Vagina (tissue), 2 donors: ENCODE measurements around the gene TTI1. TPM values are rescaled to one million over a fixed set of nuclear protein-coding genes. Genes with fewer than 3 reads are reported as not detected.

Source experiments
- DNase-seq, 2 donors: peaks; one replicate each; pipeline ENCODE4 v3.0.0-alpha.2; 2017; ENCODE audit errors: extremely low spot score in 2 of 2
- H3K27ac ChIP-seq: fragments of 200-600 bp; sonication (generic); one replicate; pipeline ENCODE4 v1.5.1; 2019
- H3K27me3 ChIP-seq: fragments of 200-600 bp; sonication (generic); one replicate; pipeline ENCODE4 v1.5.1; 2019
- H3K36me3 ChIP-seq, 2 donors: fragments of 200-600 bp; sonication (generic); one replicate each; pipeline ENCODE4 v1.5.1; 2017 to 2019
- H3K4me1 ChIP-seq: fragments of 200-600 bp; sonication (generic); one replicate; pipeline ENCODE4 v1.5.1; 2019
- H3K4me3 ChIP-seq, 2 donors: fragments of 200-600 bp; sonication (generic); 1 replicate in 1 of 2; 2 replicates in 1 of 2; pipeline ENCODE4 v1.5.1; 2016 to 2019
- H3K9me3 ChIP-seq: fragments of 200-600 bp; sonication (generic); one replicate; pipeline ENCODE4 v1.5.1; 2019
- POLR2A ChIP-seq, 2 donors: fragments of 450-650 bp; IDR thresholded peaks; one replicate each; pipeline ENCODE4 v1.6.1; 2017; ENCODE audit warnings: antibody characterized with exemption in 2 of 2, mild to moderate bottlenecking in 2 of 2, moderate library complexity in 2 of 2
- POLR2AphosphoS5 ChIP-seq, 2 donors: sonication (generic); formaldehyde crosslinking; IDR thresholded peaks; one replicate each; pipeline ENCODE4 v1.9.0; 2017; ENCODE audit warnings: antibody characterized with exemption in 2 of 2, mild to moderate bottlenecking in 2 of 2, low read depth in 1 of 2; ENCODE audit not compliant: insufficient read depth in 1 of 2
- intact Hi-C: fragments of 100-400 bp; cut with DNase I; formaldehyde crosslinking; loops from one replicate; pipeline ENCODE4 v1.15.1; 2023
- total RNA-seq: library from RNA; depleted of rRNA; stranded (reverse); fragments of >200 nt; gene quantifications from one replicate; pipeline ENCODE4 v1.2.3, GENCODE V29; 2016
- TF ChIP-seq, protein P1 (sequence below), 3 experiments: fragments of 450-650 bp in 2 of 3; fragments of 200-600 bp in 1 of 3; sonication (generic) in 1 of 3; IDR thresholded peaks; one replicate each; pipeline ENCODE4 v1.5.1; 2017 to 2019; ENCODE audit warnings: antibody characterized with exemption in 3 of 3, mild to moderate bottlenecking in 2 of 3, moderate library complexity in 2 of 3

The TTI1 gene
- total RNA-seq, 1 donor from 2014 or later: 13.5 TPM

GRCh38 chr20:38024496-38024895, 8.8 kb downstream of the TTI1 start:
- TF ChIP-seq, protein P1, sequence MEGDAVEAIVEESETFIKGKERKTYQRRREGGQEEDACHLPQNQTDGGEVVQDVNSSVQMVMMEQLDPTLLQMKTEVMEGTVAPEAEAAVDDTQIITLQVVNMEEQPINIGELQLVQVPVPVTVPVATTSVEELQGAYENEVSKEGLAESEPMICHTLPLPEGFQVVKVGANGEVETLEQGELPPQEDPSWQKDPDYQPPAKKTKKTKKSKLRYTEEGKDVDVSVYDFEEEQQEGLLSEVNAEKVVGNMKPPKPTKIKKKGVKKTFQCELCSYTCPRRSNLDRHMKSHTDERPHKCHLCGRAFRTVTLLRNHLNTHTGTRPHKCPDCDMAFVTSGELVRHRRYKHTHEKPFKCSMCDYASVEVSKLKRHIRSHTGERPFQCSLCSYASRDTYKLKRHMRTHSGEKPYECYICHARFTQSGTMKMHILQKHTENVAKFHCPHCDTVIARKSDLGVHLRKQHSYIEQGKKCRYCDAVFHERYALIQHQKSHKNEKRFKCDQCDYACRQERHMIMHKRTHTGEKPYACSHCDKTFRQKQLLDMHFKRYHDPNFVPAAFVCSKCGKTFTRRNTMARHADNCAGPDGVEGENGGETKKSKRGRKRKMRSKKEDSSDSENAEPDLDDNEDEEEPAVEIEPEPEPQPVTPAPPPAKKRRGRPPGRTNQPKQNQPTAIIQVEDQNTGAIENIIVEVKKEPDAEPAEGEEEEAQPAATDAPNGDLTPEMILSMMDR (IDR thresholded peaks at IDR 0.05): no peak
- Histone ChIP-seq H3K36me3 (peaks cover 0 to 3% of the 10 kb centered on the region in 2 donors), H3K9me3 (no peaks in the 10 kb centered on the region), H3K27ac (no peak overlapping the region), H3K27me3 (no peaks in the 10 kb centered on the region), H3K4me1 (no peaks in the 10 kb centered on the region), H3K4me3 (no peak overlapping the region)
- intact Hi-C loops: no loop called here
- no peak for DNase-seq

DNA sequence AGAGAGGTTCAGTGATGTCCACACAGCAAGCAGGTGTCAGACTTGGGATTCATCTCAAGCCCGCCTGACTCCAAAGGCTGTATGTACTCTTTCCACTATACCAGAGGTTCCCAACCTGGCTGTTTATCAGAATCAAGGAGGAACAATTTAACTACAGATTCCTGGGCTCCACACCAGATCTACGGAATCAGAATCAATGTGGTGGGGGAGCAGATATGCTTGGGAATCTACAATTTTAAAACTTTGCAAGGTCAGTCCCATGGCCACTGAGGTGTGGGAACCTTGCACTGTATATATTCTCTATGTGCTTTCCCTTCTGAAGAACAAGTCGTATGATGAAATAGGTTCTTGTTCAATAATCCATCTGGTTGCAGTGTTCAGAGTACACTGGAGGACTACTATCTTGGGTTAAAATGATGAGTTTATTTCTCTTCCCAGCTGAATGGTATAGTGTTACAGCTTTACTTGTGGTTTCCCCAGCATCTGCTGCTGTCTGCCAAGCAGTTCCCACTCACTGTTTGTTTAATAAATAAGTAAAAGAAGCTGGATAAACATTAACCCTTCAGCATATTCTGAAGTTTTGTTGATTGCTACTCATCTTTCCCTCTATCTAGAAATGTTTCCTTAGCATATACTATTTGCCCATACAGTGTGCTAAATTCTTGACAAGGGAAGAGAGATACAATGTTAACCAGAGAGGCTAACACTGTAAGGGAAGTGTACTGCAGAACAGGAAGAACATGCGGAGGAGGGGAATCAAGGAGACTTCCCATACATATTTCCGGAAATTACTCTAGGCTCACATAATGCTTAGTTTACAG, 9.9 kb downstream of the TTI1 start:
- no peak overlapping the region for H3K4me3 ChIP-seq
- peaks cover 0 to 14% of the 10 kb centered on the region in 2 donors for H3K36me3 ChIP-seq
- H3K27ac ChIP-seq: no peak overlapping the region
- DNase-seq: no peak
- H3K27me3 ChIP-seq: no peaks in the 10 kb centered on the region
- no peaks in the 10 kb centered on the region for H3K4me1 ChIP-seq
- intact Hi-C loops: no loop called here
- no peak for TF ChIP-seq POLR2AphosphoS5 (IDR thresholded peaks at IDR 0.05; ENCODE audit: insufficient read depth in 1 of 2, low read depth in 1 of 2)
- TF ChIP-seq, protein P1 (IDR thresholded peaks at IDR 0.05): no peak
- no peak for TF ChIP-seq POLR2A (IDR thresholded peaks at IDR 0.05)
- no peaks in the 10 kb centered on the region for H3K9me3 ChIP-seq

- H3K36me3 ChIP-seq: peaks cover 0 to 25% of the 10 kb centered on the region in 2 donors
- no peaks in the 10 kb centered on the region for H3K4me1 ChIP-seq
- TF ChIP-seq POLR2AphosphoS5 (IDR thresholded peaks at IDR 0.05; ENCODE audit: insufficient read depth in 1 of 2, low read depth in 1 of 2) (no peak), POLR2A (IDR thresholded peaks at IDR 0.05) (no peak)
- TF ChIP-seq, protein P1 (IDR thresholded peaks at IDR 0.05): no peak
- intact Hi-C loops: no loop called here
- H3K27me3 ChIP-seq: no peaks in the 10 kb centered on the region
- no peak overlapping the region for H3K27ac ChIP-seq
- H3K4me3 ChIP-seq: no peak overlapping the region
- no peaks in the 10 kb centered on the region for H3K9me3 ChIP-seq
- DNase-seq: no peak
These were observed 12.0 kb downstream of the TTI1 start for GRCh38 chr20:38021087-38021772.

DNA sequence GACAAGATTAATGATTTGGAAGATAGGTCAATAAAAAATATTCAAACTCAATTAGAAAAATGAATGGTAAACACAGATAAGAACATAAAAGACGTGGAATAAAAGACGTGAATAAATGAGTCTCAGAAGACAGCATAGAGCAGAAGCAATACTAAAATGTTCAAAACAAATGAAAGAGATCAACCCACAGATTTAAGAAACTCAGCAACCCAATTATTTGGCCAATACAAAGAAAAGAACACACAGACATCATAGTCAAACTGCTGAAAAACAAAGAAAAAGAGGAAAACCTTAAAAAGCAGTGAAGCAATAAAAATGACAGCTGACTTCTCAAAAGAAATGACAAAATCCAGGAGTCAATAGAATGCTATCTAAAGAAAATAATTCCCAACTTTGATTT, 14.9 kb downstream of the TTI1 start:
- no peak for TF ChIP-seq POLR2A (IDR thresholded peaks at IDR 0.05)
- TF ChIP-seq, protein P1 (IDR thresholded peaks at IDR 0.05): no peak
- no peak for TF ChIP-seq POLR2AphosphoS5 (IDR thresholded peaks at IDR 0.05; ENCODE audit: insufficient read depth in 1 of 2, low read depth in 1 of 2)
- Histone ChIP-seq H3K27me3 (no peaks in the 10 kb centered on the region), H3K9me3 (no peaks in the 10 kb centered on the region), H3K4me3 (no peak overlapping the region), H3K27ac (no peak overlapping the region), H3K4me1 (no peaks in the 10 kb centered on the region), H3K36me3 (peaks cover 0 to 26% of the 10 kb centered on the region in 2 donors)
- intact Hi-C loops: no loop called here
- no peak for DNase-seq

DNA sequence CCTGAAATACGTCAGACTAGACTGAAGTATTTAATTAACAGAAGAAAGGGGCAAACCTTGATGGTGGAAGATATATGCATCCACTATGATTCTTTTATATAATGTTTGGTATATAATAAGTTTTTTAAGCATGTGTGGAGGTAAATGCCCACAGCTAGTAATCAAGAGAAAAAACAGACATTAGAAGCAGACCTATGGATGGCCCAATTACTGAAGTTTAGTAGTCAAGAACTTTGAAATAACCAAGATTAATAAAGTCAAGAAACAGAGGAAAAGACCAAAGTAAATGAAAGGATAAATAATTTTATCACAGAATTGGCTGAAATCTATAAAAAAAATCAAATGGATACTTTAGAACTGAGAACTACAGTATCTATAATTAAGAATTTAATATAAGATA, 15.3 kb downstream of the TTI1 start:
- Histone ChIP-seq H3K27me3 (no peaks in the 10 kb centered on the region), H3K27ac (no peak overlapping the region), H3K4me1 (no peaks in the 10 kb centered on the region), H3K9me3 (no peaks in the 10 kb centered on the region), H3K36me3 (peaks cover 0 to 30% of the 10 kb centered on the region in 2 donors), H3K4me3 (no peak overlapping the region)
- intact Hi-C loops: no loop called here
- TF ChIP-seq, protein P1 (IDR thresholded peaks at IDR 0.05): no peak
- TF ChIP-seq POLR2AphosphoS5 (IDR thresholded peaks at IDR 0.05; ENCODE audit: insufficient read depth in 1 of 2, low read depth in 1 of 2) (no peak), POLR2A (IDR thresholded peaks at IDR 0.05) (no peak)
- no peak for DNase-seq
